NCI-H1105 (cell line): ENCODE results near the gene PTPRN2.
A peak's percentile ranks its signal among the peaks of the same experiment; 100 is the strongest.
"Not testable (repeated sequence)": the region's sequence is repeated elsewhere in the genome, so short reads cannot be mapped to it uniquely, and the experiment has no call there.

ENCODE experiments used
- DNase-seq: peaks from one replicate; lab custom pipeline; 2025; lab: John Stamatoyannopoulos, UW

The PTPRN2 gene

GRCh38 chr7:158229945-158230344 lies 357.7 kb downstream of the PTPRN2 start:
- DNase-seq: no peak

GRCh38 chr7:158228986-158229385 lies 358.6 kb downstream of the PTPRN2 start:
- peak; percentile 13 for DNase-seq

- no peak for DNase-seq
These were observed 359.5 kb downstream of the PTPRN2 start for GRCh38 chr7:158228131-158228530.

GRCh38 chr7:158227258-158227984 lies 360.2 kb downstream of the PTPRN2 start:
- no peak for DNase-seq

- DNase-seq: no peak
These were observed 371.4 kb downstream of the PTPRN2 start for GRCh38 chr7:158216198-158216597.

- no peak for DNase-seq
These were observed 378.2 kb downstream of the PTPRN2 start for GRCh38 chr7:158209435-158209834.

GRCh38 chr7:158206341-158206740 lies 381.3 kb downstream of the PTPRN2 start:
- DNase-seq: no peak

GRCh38 chr7:158204453-158204852 lies 383.2 kb downstream of the PTPRN2 start:
- DNase-seq: no peak

GRCh38 chr7:158203948-158204347 lies 383.7 kb downstream of the PTPRN2 start:
- not testable (repeated sequence) for DNase-seq

GRCh38 chr7:158194365-158194900 lies 393.2 kb downstream of the PTPRN2 start:
- no peak for DNase-seq

GRCh38 chr7:158193446-158193845 lies 394.2 kb downstream of the PTPRN2 start:
- no peak for DNase-seq

GRCh38 chr7:158192956-158193355 lies 394.7 kb downstream of the PTPRN2 start:
- no peak for DNase-seq

GRCh38 chr7:158192184-158192835 lies 395.3 kb downstream of the PTPRN2 start:
- no peak for DNase-seq

- no peak for DNase-seq
These were observed 396.0 kb downstream of the PTPRN2 start for GRCh38 chr7:158191671-158192070.

GRCh38 chr7:158190756-158191155 lies 396.9 kb downstream of the PTPRN2 start:
- DNase-seq: no peak

- no peak for DNase-seq
These were observed 398.9 kb downstream of the PTPRN2 start for GRCh38 chr7:158188676-158189075.

- DNase-seq: no peak
These were observed 400.0 kb downstream of the PTPRN2 start for GRCh38 chr7:158187694-158187994.

- no peak for DNase-seq
These were observed 400.5 kb downstream of the PTPRN2 start for GRCh38 chr7:158186864-158187693.

GRCh38 chr7:158186406-158186805 lies 401.2 kb downstream of the PTPRN2 start:
- DNase-seq: no peak

GRCh38 chr7:158185653-158186052 lies 402.0 kb downstream of the PTPRN2 start:
- DNase-seq: no peak

GRCh38 chr7:158183431-158183830 lies 404.2 kb downstream of the PTPRN2 start:
- no peak for DNase-seq

- no peak for DNase-seq
These were observed 411.0 kb downstream of the PTPRN2 start for GRCh38 chr7:158176561-158177173.
